Middle frontal gyrus (tissue), 1 donor: Measurements from ENCODE around the gene TRMT6.

Experiments used
- DNase-seq: peaks from one replicate; pipeline ENCODE4 v3.0.0-alpha.2; 2015; ENCODE audit warnings: low spot score; ENCODE audit errors: extremely low spot score

Gene TRMT6

DNA sequence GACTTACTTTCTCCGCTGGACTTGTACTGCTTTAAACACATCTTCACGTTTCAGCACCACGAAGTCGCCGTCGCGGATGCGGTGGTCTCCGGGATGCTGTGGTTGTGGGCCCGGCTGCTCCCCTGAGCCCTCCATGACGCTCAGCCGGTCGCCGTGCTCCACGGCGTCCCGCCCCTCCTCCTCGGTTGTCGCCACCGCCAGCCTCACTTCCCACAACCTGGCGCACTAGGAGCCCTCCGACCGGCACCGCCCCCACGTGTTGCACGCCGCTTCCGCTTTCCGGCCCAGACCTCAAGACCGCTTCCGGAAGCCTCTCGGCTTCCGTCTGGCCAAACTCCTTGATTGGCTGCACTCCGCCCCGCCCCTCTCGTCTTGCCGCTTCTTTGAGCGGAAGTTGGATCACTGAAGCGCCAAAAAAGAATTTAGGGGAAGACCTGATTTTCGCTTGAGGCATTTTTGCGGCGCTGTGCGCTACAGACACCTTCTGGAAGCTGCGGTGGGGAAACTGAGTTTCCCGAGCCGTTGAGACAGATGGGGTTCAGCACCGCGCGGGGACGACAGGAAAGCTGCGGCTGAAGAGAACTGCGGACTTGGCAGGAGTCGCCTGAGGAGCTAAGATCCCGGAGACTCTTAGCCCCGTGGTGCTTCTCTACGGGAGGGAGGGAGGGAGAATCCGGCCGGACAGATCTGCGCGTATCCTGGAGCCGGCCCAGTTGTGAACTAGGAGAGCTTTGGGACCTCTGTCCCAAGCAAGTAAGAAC, at the start of gene TRMT6, which contains the start of gene MCM8:
TSS of gene TRMT6 (minus strand) at position 263 of the 761 bp plus-strand sequence. CDS start at position 135, 128 bp downstream.
TSS of gene MCM8 (plus strand) at position 382 of the 761 bp plus-strand sequence. CDS start 1,364 bp downstream, outside the sequence.
- DNase-seq, result peak; percentile 86

GRCh38 chr20:5999783-6000182, 49.5 kb upstream of the TRMT6 start:
- no peak for DNase-seq

- DNase-seq, result no peak
These were observed 46.4 kb upstream of the TRMT6 start for GRCh38 chr20:5996765-5997164.

GRCh38 chr20:5991623-5992441, 41.5 kb upstream of the TRMT6 start:
- no peak for DNase-seq

- no peak for DNase-seq
These were observed 40.6 kb upstream of the TRMT6 start for GRCh38 chr20:5990946-5991345.

DNA sequence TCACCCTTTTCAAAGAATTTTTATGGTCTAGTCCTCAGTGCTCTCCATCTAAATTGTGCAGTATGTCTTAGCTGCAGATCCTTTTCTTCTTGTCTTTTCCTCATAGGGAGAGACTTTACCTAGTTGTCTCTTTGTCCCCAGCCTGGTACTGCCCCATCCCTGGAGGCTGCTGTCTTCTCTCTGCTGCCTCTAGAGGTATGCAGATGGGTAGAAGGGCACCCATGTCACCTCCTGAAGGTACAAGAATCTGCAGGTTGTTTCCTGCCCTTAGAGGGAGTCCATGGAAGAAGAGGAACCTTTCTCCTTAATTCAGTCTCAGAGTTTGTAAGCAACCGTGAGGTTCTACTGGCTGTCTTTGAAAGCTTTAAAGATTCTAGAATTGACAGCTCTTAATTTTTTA, 39.2 kb upstream of the TRMT6 start:
- no peak for DNase-seq

DNA sequence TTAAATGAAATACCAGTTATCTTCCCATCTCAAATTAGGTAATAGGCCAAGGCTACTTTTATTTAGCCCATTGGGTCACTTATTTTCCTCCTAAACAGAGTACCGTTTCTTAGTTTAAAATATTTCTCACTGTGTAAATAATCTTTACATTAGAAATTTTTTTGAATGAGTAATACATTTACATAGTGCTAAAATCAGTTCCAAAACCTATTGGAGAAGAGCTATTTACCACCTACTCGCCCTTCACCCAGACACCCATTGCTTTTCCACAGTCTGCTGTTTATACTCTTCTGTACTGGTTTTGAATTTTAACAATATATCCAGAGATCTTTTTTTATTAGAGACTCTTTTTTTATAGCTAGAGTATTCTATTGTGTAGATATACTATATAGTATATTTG, 37.0 kb upstream of the TRMT6 start:
- DNase-seq, result no peak

- DNase-seq, result no peak
These were observed 30.6 kb upstream of the TRMT6 start for GRCh38 chr20:5980720-5981538.

DNA sequence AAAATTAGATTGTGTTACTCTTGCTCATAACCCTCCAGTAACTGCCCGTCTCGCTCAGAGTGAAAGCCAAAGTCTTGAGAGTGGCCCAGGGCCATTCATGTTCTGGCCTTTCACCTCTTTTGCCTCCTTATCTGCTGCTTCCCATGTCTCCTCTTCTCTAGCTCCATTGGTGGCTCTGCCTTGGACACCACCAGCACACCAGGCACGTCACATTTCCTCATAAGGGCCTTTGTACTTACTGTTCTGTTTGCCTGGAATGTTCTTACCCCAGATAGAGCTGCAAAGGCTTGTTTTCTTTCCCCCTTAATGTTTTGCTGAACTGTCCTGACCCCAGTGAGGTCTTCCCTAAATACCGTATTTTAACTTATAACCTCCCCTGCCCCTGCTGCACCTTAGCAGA, 29.5 kb upstream of the TRMT6 start:
- DNase-seq, result no peak

GRCh38 chr20:5977975-5978374, 27.6 kb upstream of the TRMT6 start:
- no peak for DNase-seq

GRCh38 chr20:5977223-5977622, 26.9 kb upstream of the TRMT6 start:
- DNase-seq, result no peak

DNA sequence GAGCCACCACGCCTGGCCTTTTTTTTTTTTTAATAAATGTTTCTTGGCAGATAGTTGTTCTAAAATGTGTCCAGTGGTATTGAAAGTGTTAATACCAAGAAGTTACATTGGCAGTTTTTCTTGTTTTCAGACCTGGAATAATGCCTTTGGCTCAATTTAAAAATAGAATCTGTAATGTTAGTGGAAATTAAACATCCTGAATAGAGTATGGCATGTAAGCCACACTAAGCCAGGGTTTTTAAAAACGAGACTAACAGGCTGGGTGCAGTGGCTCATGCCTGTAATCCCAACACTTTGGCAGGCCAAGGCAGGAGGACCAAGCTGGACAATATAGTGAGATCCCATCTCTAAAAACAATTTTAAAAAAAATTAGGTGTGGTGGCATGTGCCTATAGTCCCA, 25.4 kb upstream of the TRMT6 start:
- DNase-seq, result no peak

GRCh38 chr20:5974531-5974930, 24.2 kb upstream of the TRMT6 start:
- DNase-seq, result no peak

DNA sequence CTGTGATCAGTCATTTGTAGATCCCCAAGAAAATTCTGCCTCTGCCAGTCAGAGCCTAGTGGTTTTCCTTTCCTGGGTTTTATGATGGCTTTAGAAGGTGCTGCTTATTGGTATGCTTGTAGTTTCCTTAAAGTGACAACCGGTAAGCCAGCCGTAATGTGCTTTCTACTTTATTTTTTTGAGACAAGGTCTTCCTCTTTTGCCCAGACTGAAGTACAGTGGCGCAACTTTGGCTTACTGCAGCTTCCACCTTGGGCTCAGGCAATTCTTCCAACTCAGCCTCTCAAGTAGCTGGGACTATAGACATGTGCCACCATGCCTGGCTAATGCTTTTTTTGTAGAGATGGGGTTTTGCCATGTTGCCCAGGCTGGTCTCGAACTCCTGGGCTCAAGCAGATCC, 23.6 kb upstream of the TRMT6 start:
- no peak for DNase-seq

- DNase-seq, result no peak
These were observed 22.8 kb upstream of the TRMT6 start for GRCh38 chr20:5973172-5973571.

GRCh38 chr20:5971203-5971602, 20.9 kb upstream of the TRMT6 start:
- DNase-seq, result no peak

DNA sequence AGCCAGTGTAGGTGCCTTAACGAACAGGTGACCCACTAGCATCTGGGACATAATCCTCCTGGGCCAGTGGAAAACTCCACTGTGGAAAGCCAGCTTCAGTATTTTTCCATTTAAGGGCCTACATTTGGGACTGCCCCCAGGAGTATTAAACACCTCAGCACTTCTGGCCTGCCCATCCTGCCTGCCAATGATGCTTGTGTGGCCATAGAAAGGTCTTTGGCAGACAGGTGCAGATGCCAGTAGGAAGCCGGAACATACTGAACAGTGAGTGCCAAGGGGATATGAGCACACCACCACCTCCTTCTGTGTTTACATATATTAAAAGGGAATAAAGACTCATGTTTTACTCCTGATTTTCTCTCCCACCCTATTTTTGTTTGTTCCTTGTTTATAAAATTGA, 20.0 kb upstream of the TRMT6 start:
- DNase-seq, result no peak

GRCh38 chr20:5969940-5970339, 19.6 kb upstream of the TRMT6 start:
- DNase-seq, result no peak

GRCh38 chr20:5969348-5969935, 19.1 kb upstream of the TRMT6 start:
- DNase-seq, result no peak

GRCh38 chr20:5968462-5968861, 18.1 kb upstream of the TRMT6 start:
- DNase-seq, result no peak

DNA sequence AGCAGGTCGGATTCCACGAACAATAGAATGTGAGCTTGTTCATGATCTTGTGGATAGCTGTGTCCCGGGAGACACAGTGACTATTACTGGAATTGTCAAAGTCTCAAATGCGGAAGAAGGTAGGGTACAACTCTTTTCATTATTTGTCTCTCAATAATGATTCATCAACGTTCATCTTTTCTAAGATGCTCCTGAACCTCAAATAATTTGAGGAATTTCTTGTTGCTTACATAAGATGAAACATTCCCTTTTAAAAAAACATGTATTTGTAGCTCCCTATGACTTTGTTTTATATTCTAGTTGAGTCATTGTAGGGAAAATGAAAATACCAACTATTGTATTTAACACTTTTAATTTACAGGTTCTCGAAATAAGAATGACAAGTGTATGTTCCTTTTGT, 17.1 kb upstream of the TRMT6 start:
- DNase-seq, result no peak
